Stimulated activated CD4-positive, alpha-beta T cell treated with anti-CD3 and anti-CD28 coated beads, Interleukin-4, amount 100 ng/mL, for 24 hours (primary cell): ENCODE results near the gene PRRX2.
A peak's percentile ranks its signal among the peaks of the same experiment; 100 is the strongest.

Source experiments
- DNase-seq: peaks from one replicate; pipeline ENCODE4 v3.0.0-alpha.2; 2020

Gene PRRX2

DNA sequence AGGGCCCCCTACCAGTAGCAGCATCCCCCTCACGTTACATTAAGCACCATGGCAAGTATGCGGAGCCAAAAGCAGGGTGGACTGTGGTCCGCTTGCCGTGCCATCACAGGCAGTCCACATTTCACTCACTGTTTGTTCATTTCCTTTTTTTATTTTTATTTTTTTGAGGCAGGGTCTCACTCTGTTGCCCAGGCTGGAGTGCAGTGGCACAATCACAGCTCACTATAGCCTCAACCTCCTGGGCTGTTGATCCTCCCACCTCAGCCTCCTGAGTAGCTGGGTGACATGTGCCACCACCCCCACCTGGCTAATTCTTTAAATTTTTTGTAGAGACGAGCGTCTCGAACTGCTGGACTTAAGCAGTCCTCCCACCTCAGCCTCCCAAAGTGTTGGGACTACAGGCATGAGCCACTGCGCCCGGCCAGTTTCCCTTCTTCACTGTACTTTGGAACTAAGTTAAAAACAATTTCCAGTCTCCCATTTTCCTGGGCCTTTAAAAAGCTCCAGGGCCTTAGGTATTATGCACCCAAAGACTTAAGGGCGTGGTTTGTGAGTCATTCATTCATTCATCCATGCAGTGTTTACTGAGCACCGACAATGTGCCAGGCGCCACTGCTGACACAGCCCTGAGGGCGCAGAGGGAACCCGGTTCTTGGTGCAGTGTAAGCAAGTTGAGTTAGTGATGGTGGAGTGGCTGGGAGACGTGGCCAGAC, 19.9 kb downstream of the PRRX2 start:
- no peak for DNase-seq

DNA sequence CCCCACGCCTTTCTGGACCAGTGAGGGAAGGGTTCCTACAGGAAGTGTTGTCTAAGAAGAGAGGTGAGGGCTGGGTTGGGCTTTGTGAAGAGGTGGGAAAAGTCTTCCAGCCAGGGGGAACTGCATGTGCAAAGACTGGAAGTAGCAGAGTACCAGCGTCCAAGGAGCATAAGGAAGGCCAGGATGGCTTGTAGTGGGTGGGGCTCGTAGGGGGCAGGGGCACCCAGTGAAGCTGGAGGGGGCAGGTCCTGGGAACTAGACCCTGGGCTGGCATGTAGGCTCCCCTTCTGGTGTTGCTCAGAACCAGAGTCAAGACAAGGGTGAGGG, 20.4 kb downstream of the PRRX2 start:
- no peak for DNase-seq

DNA sequence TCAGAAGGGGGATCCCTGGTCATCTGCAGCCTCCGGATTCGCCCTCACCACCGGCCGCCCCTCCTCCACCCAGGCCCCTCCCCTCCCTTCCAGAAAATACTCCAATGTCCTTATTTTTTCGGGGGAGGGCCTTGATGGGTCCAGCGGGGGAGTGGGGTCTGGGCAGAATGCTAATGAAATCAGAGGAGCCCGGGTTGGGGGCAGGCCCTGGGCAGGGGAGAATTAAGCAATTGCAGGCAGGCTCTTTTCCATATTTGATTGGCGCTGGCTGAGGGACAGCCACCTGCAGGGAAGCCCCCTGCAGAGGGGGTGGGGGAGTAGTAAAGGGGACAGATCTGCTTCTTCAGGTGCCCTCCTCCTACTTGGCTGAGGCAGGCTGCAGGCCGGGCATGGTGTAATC, 21.3 kb downstream of the PRRX2 start:
- DNase-seq = no peak

DNA sequence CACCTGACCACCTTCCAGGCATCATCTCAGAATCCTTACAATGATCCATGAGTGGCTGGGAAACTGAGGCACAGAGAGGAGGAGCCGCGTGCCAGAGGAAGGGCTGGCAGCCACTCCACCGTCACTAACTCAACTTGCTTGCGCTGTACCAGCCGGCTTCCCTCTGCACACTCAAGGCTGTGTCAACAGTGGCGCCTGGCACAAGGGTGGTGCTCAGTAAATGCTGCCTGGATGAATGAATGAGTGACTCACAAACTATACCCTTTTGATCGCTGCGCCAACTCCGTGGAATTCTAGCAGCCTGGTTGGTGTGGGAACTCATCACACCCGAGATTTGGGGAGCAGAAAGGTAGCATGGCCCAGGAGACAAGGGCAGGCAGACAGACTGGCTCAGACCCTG, 21.9 kb downstream of the PRRX2 start:
- no peak for DNase-seq

DNA sequence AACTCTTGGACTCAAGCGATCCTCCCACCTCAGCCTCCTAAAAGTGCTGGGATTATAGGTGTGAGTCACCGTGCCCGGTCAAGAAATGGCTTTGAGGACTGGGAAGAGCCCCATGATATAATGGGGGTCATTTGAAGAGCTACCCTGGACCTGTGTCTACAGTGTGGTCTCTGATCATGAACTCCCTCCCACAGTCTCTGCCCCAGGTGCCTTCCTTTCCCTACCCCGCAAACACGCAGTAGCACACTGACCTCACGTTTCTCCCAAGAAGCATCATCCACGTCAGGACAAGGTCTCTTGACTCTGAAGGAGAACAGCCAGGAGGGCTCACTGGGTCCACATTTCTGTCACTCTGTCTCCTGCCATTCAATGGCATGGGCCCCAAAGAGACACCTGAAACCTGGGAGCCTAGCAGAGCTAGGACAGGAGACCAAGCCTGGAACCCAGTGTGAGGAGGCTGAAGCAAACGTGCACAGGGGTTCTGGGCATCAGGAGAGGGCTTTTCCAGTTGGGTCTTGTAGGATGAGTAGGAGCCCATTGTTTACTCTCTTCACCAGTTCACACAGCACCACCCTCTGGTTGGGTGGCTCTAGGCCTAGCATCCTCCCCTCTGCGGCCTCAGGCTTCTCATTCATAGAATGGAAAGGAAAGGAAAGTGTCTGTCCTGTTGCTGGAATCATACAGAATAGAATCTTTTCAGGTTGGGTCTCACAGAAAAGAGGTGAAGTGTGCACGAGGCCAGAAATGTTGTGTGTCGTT, 23.0 kb downstream of the PRRX2 start:
- DNase-seq = no peak

DNA sequence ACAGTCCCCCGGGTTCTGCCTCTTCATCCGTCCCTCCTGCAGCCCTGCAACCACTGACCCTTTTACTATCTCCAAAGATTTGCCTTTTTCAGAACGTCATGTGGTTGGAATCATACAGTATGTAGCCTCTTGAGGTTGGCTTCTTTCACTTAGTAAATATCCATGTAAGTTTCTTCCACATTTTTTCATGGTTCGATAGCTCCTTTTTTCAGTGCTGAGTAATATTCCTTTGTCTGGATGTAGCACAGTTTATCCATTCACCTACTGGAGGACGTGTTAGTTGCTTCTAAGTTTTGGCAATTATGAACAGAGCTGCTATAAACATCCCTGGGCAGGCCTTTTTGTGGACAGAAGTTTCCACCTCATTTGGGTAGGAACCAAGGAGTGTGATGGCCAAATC, 27.1 kb downstream of the PRRX2 start:
- DNase-seq = no peak

DNA sequence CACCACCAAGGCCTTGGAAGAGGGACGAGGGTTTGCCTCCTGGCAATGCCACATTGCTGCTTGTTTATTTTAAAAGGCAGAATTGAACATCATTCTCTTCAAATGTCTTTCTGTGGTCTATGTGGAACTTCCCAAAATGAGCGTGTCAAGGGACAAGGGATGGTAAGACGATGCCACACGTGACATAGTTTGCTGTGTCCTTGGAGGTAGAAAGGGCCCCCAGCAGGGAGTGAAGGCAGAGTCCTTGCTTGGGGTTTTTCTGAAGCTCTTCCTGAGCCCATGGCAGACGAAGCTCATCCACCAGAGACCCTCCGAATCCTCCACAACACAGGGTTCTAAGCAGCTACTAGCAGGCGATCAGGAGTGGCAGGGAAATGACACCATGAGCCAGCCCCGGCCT, 28.3 kb downstream of the PRRX2 start:
- DNase-seq = no peak

DNA sequence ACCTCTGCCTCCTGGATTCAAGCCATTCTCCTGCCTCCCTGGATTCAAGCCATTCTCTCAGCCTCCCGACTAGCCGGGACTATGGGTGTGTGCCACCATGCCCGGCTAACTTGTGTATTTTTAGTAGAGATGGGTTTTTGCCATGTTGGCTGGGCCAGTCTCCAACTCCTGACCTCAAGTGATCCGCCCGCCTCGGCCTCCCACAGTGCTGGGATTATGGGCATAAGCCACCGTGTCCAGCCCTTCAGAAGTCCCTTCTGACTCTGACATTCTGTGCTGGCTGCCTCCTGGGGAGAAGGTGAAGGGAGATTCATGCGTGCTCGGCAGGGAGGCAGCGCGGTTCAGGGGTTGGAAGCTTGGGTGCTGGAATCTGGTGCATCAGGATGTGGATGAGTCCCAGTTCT, 28.8 kb downstream of the PRRX2 start:
- DNase-seq = no peak

DNA sequence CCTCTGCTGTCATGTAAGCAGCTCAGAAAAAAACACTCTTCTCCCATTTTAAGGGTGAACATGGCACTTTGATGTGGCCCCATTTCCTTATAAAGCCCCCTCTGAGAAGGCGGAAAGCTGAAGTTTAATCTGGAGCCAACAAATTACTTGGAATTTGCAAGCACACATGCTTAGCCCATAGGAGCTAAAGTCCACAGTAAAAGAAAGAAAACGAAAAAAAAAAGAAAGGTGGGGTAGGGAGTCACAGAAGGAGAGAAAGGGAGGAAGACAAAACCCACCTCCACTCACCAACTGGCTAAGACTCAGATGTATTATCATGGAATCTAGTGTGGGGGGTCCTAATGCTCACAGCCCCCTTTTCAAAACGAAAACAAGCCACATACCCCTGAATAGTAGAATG, 30.4 kb downstream of the PRRX2 start:
- no peak for DNase-seq

DNA sequence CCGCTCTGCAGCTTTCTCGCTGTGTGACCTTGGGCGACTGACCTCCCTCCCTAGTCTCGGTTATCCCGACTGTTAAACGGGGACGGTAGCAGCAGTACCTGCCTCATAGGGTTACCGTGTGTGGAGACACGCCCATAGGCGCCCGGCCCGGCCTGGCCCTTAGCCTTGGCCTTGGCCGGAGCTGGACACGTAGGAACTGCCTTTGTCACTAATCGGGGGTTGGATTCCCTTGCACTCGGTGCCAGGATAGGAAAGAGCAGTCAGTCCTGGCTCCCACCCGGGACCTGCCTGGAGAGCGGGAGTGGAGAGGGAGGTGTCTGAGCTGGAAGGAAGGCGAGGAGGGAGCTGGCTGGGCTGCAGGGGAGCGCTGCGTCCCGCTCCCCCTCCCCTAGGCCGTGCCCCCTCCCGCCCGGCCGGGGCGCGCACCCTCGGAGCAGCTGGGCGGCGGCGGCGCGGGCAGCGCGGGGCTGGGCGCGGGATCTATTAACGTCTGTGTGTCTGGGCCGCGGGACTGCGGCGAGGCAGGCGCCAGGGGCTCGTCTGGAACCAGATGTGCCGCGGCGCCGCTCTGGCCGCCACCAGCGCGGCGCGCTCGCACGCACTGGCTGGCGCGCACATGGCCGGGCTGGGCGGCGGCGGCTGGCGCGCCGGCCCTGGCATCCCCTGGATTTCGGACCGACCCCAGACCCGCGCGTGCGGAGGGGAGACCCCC, 31.7 kb downstream of the PRRX2 start:
- no peak for DNase-seq

DNA sequence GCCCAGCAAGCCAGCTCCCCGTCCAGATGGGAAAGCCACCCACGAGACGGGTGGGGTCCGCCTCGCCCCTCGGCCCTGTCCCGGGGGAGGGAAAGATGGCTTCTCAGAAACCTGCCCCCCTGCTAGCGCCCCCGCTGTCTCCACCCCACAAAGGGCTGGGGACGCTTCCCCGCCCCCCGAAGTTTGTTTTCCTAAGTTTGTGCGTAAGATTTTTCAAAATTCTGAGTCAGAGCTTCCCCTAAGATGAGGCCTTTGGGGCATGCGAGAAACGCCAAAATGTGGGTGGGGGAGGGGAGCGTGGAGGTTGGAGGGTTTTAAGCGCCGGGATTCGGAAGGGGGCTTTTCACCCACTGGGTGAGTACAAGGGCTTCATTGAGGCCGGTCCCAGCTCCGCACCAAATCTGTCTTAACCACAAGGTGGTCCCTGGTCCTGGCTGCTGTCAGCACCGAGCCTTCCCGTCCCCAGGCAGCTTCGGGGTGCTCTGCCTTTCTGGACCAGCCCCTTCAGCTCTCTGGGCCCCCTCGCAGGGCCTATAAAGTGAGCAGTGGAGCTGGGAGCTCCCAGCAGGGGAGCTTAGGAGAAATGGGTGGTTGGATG, 32.3 kb downstream of the PRRX2 start:
- DNase-seq = peak; percentile 52

DNA sequence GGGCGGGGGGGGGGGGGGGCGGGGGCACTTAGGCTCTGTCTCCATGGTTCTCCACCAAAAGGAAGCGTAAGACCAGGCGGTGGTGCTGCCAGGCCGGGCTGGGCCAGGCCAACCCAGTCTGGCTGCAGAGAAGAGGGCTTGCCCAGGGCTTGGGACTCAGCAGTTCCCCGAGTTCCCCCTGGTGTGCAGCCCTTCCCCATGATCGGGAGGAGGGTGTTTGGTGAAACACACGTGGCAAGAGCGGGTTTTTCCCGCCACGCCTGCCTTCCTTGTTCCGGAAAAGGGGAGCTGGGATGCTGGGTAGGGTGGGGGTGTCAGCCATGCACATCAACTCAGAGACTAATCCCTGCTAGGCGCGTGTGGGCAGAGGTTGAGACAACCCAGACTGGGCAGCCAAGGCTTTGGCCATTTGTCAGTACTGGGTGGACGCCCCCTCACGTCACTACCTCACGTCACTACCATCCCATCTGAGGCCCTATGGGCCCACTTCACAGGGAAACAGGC, 32.9 kb downstream of the PRRX2 start:
- no peak for DNase-seq

DNA sequence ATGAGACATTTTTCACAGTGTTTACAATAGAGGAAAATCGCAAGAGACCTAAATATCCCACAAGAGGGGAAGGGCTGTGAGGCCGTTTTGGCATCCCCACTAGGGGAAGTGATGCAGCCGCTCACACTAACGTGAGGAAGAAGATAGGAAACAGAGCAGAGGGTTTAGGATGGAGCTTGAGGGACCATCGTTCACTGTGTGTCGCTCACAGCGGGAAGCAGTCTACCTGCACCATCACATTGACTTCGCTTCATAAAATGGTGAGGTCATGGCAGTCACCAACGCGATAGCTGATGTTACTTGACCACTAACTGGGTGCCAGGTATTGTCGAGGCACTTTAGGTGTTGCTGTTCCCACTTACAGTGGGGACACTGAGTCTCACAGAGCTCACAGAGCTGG, 35.6 kb downstream of the PRRX2 start:
- no peak for DNase-seq

DNA sequence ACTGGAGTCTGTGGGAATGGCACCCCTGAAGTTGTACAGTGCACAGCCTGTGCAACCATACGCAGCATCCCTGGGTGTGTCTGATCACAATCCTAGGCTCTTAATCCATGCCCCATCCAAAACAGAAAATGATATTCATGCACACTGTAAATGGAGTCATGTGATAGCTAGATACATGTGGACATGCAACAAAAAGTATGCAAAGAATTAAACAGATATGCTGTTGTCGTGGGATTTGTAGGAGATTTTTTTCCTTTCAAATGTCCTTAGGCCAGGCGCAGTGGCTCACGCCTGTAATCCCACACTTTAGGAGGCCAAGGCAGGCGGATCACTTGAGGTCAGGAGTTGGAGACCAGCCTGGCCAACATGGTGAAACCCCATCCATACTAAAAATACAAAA, 36.1 kb downstream of the PRRX2 start:
- DNase-seq = no peak

DNA sequence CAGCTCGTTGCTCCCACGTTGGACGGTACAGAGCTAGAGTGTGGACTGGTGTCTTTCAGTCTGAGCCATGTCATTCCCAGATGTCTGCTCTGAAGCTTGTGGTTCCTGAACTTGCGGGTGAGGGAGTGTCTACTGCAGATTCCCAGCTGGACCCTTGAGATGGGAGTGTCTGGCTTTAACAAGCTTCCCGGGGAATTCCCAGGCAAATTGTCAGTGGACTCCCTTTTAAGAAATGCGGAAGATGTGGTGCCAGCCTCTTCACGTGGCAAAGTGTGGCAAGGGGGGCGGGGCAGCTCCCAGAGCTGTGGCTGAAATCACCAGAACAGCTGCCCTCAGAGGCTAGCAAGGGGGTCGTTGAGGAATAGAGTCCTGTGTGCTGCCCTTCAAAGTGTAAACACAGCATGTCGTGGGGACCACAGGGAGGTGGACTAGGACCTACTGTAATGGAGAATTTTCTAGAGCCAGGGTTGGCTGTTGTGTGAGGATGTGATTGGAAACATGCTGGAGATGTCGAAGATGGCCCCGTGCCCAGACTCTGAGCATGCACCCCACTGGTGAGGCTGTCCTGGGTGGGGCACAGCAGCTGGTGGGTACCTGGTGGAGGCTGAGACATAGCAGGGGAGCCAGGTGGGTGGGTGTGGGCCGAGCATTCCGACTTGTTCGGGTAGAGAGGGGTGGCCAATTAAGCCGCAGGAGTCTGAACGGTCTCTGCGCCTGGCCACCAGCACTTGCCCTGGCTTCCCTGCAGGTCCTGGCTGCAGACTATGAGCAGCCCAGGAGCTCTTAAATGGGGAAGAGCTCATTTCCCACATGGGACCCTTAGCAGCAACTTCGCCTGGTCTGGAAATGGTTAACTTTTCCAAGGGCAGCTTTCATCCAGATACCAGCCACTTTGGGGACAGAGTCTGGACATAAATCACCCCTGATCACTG, 37.4 kb downstream of the PRRX2 start:
- DNase-seq = no peak

DNA sequence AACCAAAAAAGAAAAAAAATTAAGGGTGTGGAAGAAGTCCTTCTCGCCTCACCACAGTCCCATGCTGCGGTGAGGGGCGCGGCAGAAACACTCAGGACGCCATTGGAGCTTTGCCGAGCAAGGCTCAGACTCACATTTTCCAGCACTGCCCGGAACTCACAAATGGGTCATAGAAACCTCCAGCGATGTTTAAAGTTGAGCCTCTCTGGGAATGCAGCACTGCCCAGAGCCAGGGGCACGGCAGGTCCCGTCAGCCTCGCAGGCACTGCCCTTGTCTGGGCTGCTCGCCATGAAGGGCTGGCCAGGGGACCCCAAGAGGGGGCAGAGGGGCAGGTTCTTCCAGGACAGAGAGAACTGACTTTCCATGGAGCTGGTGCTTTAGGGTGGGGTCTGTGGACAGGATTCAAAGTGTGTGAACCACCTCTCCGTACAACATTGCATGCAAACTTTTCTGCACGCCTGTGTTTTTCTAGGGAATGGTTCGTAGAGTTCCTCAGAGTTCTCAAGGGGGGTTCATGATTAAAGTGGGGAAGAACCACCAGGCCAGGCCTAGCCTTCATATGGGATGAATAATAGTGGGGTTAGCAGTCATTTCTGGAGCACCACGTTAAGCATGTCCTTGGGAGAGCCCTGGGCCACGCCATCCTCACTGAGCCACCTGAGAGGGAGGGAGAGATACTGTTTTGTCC, 38.4 kb downstream of the PRRX2 start:
- DNase-seq = no peak

DNA sequence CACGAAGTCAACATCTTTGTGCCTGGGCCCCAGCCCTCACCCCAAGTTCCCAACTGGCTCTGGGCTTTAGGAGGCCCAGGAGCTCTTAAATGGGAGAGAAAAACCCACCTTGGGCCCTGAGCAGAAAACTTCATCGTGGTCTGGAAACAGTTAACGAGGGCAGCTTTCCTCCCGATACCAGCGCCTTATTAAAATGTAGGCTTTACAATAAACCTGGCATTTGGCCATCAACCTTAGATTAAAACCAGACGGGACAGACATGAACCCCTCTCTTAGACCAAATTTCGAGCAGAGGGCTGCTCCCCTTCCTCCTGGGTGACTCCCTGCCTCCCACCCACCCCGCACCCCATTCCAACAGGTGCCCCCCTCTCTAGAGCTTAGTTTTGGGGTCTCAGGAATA, 39.4 kb downstream of the PRRX2 start:
- DNase-seq = no peak

DNA sequence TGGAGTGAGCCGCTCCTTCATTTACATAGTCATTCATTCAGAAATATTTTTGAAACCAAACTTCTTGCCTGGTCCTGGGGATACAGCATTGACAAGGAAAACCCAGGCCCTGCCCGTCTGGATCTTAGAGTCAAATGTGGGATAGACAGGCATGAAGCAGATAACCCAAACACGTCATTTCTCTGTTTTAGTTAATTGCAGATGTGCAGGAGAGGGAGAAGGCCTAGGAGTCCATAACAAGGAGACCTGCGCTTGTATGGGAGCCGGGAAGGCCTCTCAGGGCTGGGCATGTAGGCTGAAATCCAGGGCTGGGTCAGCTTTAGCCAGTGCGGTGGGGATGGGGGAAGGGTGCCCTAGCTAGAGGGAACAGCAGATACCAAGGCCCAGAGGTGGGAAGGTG, 43.3 kb downstream of the PRRX2 start:
- no peak for DNase-seq

DNA sequence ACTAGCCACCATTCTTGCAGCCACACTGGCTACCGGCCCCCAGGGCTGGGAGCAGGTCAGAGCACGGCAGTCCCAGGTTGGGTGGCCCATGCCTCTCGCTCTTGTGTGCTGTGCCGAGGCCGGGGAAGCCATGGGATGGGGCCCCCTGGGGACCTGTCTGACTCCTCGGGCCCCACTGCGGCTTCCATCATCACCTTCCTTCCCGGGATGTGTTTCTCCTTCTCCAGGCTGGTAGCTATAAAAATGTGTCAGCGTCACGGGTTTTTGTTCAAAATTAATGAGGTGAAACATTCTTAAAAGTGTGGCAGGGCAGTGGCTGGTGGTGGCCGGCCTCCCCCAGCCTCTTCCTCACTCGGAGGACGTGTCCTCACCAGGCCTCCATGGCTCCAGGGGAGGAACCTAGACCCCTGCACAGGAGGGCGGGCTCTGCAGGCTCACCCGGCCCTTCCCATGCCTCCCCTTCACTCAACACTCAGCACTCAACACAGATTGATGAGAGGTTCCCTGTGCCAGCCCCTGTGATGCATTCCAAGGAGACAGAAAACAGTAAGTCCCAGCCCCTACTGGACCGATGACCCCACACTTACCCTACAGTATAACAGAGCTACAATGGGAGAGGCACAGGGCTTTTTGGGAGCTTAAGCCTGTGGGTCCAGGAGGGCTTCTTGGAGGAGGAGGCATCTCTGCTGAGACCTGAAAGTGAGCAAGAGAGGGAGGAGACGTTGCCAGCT, 44.2 kb downstream of the PRRX2 start:
- no peak for DNase-seq

DNA sequence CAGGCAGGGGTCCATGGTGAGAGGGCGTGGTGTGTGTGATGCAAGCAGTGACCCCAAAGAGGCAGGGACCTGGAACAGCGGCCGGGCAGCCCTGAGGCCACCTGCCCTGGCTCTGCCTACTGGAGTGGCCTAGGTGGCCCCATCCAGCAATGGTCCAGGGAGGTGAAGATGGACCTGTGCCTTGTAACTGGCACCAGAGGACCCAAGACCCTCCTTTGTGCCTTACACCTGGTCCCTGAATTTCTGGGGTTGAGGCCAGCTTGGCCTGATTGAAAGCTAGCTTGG, 44.7 kb downstream of the PRRX2 start:
- DNase-seq = no peak

DNA sequence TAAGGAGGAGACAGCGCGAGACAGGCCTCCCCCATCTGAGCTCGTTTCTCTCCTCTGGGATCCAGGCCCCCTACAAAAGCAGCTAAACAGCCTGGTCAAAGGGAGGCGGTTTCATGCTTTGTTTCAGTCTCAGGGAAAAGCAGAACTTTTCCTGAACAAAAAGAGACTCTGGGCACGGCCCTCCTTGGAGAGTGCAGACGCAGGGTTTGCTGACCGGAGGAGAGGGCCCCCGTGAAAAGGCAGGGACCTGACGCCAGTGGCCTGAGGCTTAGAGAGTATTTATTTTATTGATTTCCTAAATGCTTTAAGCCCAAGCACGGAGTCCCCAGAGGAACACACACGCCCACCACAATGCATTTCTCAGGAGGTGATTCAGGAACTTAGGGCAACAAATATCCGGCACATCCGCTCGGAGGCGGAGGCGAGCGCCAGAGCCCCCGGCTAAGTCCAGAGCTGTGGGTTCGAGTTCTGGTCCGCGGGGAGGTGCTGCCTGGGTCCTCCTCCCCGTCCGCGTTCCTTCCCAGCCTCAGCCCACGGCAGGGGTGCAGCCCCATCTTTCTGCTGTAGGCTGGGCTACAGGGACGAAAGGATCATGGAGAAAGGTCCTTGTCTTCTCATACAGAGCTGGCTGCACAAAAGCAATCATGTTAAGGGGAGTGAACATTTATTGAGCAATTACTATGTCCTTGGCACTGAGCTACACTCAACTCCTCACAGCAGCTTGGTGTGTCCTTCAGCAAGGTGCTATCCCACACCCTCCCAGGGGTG, 47.4 kb downstream of the PRRX2 start:
- no peak for DNase-seq
